NCI-H446 (cell line): Measurements from ENCODE around the gene MPZL3.
A peak's percentile ranks its signal among the peaks of the same experiment; 100 is the strongest.

ENCODE experiments used
- DNase-seq, 2 experiments: peaks; one replicate each; lab custom pipeline; 2025; lab: John Stamatoyannopoulos, UW

The MPZL3 gene, protein sequence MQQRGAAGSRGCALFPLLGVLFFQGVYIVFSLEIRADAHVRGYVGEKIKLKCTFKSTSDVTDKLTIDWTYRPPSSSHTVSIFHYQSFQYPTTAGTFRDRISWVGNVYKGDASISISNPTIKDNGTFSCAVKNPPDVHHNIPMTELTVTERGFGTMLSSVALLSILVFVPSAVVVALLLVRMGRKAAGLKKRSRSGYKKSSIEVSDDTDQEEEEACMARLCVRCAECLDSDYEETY

DNA sequence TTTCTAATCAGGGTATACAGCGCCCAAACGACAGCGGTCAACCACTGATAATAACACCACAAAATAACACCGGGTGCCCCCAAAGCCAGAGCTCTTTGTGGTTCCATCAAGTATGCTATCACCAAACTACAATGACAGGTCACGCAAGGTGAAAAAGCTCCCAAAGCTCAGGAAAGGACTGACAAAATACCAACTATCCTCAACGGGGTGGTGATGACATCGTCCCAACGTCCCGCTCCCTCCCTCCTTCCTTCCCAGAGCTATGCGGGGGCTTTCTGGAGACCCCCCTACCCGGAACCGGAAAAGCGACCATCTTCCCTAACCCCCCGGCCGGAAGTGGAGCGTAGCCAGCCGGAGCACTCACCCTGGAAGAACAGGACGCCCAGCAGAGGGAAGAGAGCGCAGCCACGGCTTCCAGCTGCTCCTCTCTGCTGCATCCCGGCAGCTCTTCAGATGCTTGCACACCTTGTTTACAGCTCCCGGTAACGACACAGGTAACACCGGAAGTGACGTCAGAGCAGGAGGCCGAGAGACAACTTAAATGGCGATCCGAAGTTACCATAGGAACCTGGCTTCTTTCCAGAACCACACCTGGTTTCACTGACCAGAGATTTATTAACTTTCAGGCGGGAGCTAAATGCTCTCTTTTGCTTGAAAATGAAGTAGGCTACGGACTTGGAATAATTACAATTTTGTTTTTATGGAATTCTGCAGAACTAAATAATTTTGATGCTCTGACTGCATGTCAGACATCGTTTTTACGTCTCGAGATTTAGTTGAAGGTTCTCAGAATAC, at the start of gene MPZL3:
TSS of gene MPZL3 (minus strand) at position 508 of the 795 bp plus-strand sequence. CDS start at position 437, 71 bp downstream.
- peak; percentile 84 to 87 for DNase-seq

DNA sequence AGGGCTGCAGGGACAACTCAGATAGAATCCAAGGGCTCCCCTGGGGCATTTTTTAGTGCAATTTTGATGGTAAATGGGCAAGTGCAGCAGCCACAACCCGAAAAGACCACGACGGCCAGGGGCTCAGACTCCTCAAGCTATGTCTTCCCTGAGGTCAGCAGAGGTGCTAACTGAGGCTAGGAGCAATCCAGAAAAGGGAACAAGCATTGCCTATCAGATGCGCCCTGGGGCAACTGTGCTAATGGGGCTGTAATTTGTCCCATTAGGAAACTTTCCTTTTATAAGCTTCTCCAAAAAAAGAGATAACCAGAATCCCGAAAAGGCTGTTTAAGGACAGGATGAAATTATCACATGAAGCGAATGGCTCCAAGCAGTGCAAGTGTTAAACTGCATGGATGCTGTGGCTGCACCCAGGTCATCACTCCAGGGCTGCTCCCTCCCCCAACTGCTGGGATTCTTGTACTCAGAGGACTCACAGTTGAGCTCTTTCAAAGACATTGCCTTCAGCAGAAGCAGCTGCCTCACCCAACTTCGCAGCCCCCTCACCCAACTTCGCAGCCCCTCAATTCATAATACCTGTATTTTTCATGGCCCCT, 49.5 kb upstream of the MPZL3 start:
- no peak for DNase-seq

DNA sequence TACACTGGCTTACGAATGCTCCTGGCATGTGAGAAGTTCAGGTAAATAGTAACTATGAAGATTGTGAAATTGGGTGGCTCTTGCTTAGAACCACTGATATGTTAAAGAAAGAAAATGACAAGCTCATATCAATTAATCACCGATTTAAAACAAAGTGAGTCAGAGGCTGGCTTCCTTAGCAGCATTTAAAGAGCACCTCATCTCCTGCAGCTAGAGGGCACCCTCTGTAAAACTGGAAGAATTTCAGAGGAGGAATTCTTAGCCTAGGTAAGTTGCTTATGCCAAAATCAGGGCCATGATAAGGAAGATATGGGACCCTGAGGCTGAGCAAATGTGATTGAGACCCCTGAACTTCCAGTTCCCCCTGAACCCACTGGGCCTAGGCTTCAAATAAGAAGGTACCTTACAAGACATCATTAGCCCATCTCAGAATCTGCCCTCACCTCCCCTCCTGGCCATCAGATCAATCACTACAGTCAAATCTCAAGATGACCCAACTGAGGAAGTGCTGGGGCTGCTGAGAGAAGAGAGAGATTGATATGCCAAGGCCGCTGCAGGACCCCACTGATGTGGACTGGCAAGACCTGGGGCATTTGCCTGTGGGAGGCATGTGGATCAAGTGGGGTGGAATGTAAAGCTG, 43.8 kb upstream of the MPZL3 start:
- DNase-seq, result no peak

DNA sequence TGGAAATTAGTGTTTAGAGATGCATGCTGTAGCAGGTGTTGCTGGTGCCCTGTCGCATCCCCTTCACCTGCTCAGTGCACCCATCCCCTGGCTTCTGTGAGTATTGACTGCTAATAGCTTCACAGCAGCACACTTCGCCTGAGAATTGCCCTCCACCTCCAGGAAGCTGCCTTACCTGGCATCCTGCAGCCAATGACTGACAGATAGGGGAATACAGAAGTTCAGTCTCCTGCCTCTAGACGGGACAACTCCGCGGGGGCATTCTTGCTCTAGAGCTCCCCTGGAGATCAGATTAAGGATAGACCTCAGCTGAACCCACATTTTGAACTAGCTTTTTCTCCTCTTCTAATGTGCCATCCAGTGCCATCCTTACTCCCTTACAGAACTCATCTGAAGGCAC, 43.0 kb upstream of the MPZL3 start:
- DNase-seq, result no peak

DNA sequence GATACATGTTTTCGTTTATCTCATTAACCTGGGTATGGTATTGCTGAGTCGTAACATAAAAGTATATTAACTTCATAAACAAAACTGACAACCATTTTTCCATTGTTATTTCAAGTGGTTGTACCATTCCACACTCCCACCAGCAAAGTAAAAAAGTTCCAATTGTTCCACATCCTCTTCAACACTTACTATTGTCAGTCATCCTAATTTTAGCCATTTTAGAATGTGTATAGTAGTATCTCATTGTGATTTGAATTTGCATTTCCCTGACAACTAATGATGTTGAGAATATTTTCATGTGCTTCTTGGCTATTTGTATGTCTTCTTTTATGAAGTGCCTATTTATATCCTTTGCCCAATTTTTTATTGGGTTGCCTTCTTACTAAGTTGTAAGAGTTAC, 41.9 kb upstream of the MPZL3 start:
- no peak for DNase-seq

DNA sequence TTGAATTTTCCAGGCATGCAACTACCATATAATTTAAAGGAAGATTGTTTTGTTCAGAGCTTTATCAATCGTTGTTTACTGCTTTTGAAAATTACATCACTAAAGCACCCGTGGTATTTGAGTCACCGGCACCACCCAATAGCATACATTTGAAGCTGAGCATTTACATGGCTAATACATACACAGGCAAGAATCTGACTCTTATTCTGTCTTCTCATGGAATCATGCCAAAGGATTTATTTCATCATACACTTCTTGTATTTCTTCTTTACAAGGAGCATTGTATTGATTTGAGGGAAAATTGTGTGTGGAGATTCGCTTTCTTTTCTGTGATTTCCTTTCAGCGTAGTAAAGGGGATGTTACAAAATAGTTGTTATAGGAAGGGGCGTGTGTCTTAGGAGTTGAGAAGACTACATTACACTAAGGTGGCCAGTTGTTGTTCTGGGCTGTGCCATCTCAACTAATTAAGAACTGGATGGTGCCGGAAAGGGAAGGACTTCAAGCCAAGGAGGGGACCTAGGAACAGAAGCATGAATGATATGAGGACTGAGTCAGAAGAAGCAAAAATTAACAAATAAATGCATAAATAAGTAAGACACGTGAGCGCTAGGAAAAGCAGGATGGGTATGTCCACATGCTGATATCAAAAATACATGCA, 39.4 kb upstream of the MPZL3 start:
- no peak for DNase-seq

DNA sequence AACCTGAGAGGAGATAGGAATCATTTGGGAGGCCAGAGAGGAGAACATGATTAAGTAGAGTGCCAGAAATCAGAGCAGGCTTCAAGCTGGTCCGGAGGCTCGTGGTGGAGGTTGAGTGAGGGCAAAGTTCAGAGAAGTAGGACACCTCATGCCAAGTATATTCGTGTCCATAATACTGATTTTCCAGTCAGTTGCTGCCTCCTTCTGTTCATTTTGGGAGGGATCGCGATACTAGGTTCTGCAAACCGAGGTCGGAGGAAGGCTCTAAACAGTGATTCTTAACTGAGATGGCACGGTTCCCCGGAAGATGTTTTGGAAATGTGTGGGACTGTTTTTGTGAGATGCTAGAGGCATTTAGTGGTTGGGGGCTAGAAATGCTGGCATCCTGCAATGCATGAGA, 38.8 kb upstream of the MPZL3 start:
- no peak for DNase-seq

DNA sequence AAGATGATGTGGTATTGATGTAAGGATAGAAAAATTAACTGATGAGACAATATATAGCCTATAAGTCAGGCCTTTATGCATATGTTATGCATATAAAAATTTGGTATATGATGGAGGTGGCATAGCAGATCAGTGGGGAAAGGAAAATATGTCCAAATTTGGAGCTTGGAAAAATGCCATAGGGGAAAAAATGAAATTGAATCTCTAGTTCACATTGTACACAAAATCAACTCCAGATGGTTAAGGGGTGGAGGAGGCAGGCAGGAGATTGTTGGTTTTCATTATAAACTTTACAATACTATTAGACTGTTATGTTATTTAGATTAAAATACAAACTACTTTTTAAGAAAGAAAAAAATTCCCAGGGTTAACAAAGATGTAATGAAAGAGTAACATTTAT, 37.2 kb upstream of the MPZL3 start:
- no peak for DNase-seq

DNA sequence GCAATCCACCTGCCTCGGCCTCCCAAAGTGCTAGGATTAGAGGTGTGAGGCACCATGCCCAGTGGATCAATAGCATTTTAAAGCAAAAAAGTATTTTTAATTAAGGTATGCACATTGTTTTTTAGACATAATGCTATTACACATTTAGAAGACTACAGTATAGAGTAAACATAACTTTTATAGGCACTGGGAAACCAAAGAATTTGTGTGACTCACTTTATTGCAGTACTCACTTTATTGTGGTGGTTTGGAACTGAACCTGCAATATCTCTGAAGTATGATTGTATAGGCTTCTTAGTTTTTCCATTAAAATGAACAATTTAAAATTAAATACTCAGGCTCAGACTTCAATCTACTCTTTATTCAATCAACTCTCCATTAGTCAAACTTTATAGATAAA, 34.8 kb upstream of the MPZL3 start:
- no peak for DNase-seq

DNA sequence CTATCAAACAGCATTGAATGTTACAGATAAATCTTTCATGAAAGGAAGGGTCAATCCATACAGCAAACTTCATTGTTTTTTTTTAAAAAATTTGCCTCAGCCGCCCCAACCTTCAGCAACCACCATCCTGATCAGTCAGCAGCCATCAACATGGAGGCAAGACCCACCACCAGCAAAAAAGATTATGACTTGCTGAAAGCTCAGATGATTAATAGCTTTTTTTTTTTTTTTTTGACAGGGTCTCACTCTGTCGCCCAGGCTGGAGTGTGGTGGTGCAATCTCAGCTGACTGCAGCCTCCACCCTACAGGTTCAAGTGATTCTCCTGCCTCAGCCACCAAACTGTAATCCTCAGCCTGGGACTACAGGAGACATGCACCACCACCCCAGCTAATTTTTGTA, 34.4 kb upstream of the MPZL3 start:
- DNase-seq, result no peak

DNA sequence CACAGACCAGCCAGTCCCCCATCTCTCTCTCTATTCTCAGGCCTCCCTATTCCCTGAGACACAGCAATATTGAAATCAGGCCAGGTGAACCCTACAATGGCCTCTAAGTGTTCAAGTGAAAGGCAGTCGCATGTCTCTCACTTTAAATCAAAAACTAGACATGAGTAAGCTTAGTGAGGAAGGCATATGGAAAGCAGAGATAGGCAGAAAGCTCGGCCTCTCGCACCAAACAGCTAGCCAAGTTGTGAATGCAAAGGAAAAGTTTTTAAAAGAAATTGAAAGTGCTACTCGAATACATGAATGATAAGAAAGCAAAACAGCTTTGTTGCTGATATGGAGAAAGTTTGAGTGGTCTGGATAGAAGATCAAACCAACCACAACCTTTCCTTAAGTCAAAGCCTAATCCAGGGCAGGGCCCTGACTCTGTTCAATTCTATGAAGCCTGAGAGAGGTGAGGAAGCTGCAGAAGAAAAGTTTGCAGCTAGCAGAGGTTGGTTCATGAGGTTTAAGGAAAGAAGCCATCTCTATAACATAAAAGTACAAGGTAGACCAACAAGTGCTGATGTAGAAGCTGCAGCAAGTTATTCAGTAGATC, 31.7 kb upstream of the MPZL3 start:
- DNase-seq, result no peak

DNA sequence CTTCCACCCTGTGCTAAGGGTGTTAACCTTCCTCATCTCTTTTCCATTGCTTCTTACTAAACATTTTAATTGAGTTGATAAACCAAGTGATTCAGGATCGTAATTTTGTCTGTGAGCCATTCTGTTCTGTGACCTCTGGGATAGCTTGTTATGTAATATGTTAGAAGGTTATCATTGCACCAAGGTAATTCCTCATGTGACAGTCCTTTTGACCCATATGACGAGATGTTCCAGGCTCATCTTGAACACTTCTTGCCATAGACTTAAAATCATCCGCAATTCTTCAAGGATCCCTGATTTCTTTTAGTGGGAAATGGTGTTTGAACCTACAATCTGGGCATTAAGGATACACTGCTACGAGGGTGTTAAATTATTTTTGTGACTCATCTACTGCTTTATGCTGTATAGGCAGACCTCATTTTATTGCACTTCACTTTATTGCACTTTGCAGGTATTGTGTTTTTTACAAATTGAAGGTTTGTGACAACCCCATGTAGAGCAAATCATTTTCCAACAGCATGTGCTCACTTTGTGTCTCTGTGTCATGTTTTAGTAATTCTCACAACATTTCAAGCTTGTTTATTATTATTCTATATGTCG, 31.0 kb upstream of the MPZL3 start:
- DNase-seq, result no peak

DNA sequence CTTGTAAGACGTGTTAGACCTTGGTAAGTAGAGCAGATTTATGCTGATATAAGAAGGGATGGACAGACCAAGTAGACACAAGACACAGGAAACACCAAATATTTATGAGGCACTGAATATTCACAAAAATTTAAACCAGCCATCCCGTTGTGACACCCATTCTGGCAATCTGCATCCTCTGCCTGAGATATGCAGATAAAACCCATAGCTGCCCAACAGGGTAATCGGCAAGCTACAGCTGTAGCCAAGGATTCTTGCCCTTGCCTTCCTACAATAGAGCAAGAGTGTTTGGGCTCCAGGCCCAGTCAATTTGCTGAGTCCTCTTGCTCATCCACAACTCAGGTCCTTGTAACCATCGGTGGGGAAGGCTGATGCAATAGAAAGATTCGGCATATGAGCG, 30.4 kb upstream of the MPZL3 start:
- no peak for DNase-seq

DNA sequence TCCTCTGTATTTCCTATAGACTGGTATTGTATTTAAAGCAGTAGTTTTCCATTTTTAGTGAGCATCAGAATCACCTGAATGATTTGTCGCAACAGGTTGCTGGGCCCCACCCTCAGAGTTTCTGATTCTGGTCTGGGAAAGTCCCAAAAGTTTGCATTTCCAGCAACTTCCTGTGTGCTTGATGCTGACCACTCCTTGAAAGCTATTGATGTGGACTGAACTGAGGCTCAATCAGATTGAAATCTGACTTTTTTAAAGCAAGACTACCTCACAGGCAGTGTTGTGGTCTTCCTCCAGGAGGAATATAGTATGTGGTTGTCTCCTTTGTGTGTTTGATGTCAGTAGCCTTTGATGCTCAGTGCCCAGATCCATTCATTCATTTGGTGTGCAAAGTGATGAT, 29.1 kb upstream of the MPZL3 start:
- no peak for DNase-seq

DNA sequence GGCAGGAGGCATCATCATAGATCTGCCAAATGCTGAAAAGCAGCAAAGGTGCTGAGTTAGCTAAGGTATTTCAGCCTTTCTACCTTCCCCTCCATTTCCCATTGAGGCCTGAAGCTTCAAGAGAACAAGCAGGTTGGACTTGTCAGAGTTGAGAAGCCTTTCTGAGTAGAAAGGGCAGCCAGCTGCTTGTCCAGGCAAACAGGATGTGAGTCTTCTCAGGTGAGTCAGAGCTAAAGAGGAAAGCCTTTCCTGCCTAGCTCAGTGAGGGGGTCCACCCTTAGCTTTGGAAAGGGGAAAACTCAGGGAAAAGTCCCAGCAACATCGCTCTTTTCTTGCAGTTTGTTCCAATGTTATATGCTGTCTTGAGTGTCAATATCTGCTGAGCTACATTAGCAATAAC, 25.1 kb upstream of the MPZL3 start:
- no peak for DNase-seq

DNA sequence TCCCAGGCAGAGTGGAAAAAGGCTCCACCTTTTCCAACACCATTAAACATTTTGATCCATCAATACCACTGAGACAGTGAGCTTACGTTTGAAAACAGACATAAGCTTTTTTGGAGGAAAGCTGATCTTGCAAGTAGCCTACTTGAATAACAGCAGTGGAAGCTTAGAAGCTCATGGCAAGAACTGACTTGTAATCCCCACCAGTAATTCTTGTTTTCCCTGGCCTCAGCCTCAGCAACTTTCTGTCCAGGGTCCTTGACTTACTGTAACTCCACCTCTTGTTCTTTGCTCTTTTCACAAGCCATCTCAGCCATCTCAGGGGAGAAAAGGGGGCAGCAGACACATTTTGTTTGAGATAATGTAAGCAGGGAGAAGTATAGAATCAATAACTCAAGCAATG, 24.3 kb upstream of the MPZL3 start:
- no peak for DNase-seq

DNA sequence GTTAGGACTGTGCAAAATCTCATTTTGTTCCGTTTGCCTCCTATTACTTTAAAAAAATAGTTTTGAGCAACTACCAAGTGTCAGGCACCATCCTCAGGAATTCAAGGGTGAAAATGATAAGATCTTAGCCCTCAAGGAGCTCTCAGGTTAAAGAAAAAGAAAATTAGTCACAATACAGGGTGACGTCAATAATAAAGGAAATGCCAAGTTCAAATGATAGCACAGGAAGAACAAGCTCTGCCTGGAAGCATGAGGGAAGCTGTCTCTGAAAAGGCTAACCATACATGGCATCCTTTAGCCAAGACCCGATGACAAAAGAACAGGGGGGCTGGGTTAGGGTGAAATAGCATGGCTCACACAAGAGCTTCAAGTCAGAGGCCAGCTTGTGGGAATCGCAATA, 23.0 kb upstream of the MPZL3 start:
- no peak for DNase-seq

DNA sequence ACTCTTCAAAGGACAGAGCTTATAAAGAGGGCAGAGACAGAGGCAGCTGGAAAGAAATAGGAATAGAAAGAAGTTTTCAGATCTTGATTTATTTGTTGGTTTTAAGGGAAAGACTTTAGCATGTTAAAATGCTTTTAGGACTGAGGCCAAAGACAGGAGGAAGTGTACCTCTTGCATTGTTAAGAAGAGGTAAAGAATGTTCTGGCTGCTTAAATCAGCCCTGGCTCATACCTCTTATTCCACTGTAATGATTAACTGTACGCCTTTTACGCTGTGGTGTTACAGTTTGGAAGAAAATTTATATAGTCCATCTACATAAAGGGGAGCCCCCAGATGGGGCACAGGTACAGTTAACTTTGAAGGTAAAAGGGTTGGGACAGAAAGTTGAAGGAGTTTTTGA, 22.0 kb upstream of the MPZL3 start:
- no peak for DNase-seq

DNA sequence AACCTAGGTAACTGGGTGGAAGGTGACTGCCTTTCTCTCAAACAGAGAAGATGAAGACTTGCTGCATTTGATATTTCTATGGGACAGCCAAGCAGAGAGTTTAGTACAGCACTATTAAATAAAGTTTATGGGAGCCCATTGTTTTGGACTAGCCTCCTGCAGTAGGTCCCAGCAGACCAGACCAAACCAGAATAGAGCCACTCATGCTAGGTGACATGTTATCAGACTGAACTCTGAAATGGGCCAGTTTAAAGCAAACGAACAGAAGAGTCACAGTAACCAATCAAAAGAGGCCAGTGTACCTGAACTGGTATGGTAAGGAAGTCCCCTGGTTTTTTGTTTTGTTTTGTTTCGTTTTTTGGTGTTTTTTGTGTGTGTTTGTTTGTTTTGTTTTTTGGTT, 19.8 kb upstream of the MPZL3 start:
- no peak for DNase-seq

DNA sequence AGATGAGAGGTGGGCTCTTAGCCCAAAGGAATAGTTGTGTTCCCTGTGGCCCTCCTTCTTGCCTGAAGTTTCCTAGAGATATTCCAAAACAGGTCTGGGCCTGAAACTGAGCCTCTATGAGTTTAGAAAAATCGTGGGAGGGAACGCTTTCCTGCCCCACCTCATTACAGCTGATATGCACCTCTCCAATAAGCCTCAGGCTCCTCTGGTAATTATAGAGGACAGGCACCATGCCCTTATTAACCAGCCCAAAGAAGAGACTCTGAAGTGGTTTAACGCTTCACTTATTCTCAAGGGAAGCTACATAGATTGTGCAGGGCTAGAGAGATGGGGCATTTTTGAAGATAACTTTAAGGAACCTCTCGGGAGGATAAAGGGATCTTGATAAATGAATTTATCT, 15.3 kb upstream of the MPZL3 start:
- no peak for DNase-seq

DNA sequence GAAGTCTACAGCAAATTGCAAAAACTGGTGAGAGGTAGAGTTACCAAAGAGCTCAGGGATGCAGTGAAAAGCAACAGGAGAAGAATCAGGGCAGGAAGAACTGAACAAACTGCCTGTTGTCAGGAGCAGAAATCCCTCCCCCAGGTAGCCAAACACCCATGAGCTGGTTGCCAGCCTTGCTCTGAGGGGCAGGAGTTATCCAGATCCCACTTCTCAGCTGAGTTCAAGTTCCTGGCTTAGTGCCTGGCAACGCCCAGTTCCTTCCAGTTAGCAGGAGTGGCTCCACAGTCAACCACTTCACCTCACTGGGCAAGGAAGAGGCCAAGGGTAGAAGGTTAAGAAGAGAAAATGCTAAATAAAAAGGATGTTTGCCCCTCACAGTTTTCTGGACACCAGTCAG, 13.8 kb upstream of the MPZL3 start:
- DNase-seq, result no peak
